Fibroblast of lung (primary cell): ENCODE data around the gene CALM3. TPM values are rescaled to one million over a fixed set of nuclear protein-coding genes. Genes with fewer than 3 reads are reported as not detected.

Source experiments
- DNase-seq, 2 donors: peaks; one replicate each; pipeline versions ENCODE4 v3.0.0 to v3.0.0-alpha.2; 2010; ENCODE audit warnings: low read depth in 2 of 2
- H2AFZ ChIP-seq: 2 replicates; pipeline ENCODE4 v1.5.1; 2012; ENCODE audit warnings: low read length, control low read depth, inconsistent platforms
- H3K27ac ChIP-seq: 2 replicates; pipeline ENCODE4 v1.5.1; 2011; ENCODE audit warnings: low read length, control low read depth; ENCODE audit not compliant: insufficient read depth
- H3K27me3 ChIP-seq: 2 replicates; pipeline ENCODE4 v1.5.1; 2011; ENCODE audit warnings: mild to moderate bottlenecking, low read length; ENCODE audit not compliant: control insufficient read depth, insufficient read depth
- H3K36me3 ChIP-seq: 2 replicates; pipeline ENCODE4 v1.5.1; 2011; ENCODE audit warnings: low read length; ENCODE audit not compliant: control insufficient read depth, insufficient read depth
- H3K4me1 ChIP-seq: 2 replicates; pipeline ENCODE4 v1.5.1; 2011; ENCODE audit warnings: low read length; ENCODE audit not compliant: control insufficient read depth, insufficient read depth; ENCODE audit errors: extremely low read depth
- H3K4me2 ChIP-seq: 2 replicates; pipeline ENCODE4 v1.5.1; 2011; ENCODE audit warnings: low read length, control low read depth; ENCODE audit not compliant: insufficient read depth; ENCODE audit errors: extremely low read depth
- H3K4me3 ChIP-seq, 4 experiments: fragments of 200-600 bp in 1 of 4; sonication (generic) in 1 of 4; replicated peaks in 1 of 4; 2 replicates each; pipeline ENCODE4 v1.5.1; 2011 to 2016; ENCODE audit warnings: low read length in 4 of 4, low read depth in 3 of 4, mild to moderate bottlenecking in 3 of 4, control low read depth in 2 of 4, inconsistent platforms in 1 of 4, mixed read lengths in 1 of 4; ENCODE audit not compliant: insufficient read depth in 1 of 4; ENCODE audit errors: control extremely low read depth in 1 of 4
- H3K79me2 ChIP-seq: 2 replicates; pipeline ENCODE4 v1.5.1; 2012; ENCODE audit warnings: mild to moderate bottlenecking, low read length, inconsistent platforms; ENCODE audit not compliant: control insufficient read depth, insufficient read depth
- H3K9ac ChIP-seq: 2 replicates; pipeline ENCODE4 v1.5.1; 2011; ENCODE audit warnings: mild to moderate bottlenecking, low read length, control low read depth; ENCODE audit not compliant: insufficient read depth
- H3K9me3 ChIP-seq: 2 replicates; pipeline ENCODE4 v1.5.1; 2012; ENCODE audit warnings: low read depth, low read length; ENCODE audit not compliant: control insufficient read depth, insufficient read depth
- H4K20me1 ChIP-seq: 2 replicates; pipeline ENCODE4 v1.5.1; 2011; ENCODE audit warnings: low read length; ENCODE audit not compliant: control insufficient read depth, insufficient read depth; ENCODE audit errors: extremely low read depth
- EZH2 ChIP-seq: IDR thresholded peaks from 2 replicates; pipeline ENCODE4 v1.5.1; 2012; ENCODE audit warnings: low read length, control low read depth, mild to moderate bottlenecking; ENCODE audit errors: missing control alignments
- polyA plus RNA-seq, 2 donors: library from polyadenylated mRNA; depleted of rRNA in 1 of 2; stranded (reverse) in 1 of 2; unstranded in 1 of 2; fragments of >200 nt; gene quantifications; 2 replicates each; pipeline ENCODE4 v1.2.1, GENCODE V29; 2011 to 2012; ENCODE audit warnings: missing spikeins in 1 of 2
- total RNA-seq: library from RNA; depleted of rRNA; stranded (reverse); fragments of >200 nt; gene quantifications from 2 replicates; pipeline ENCODE4 v1.2.1, GENCODE V29; 2014
- TF ChIP-seq, protein P1 (sequence below), 2 donors: IDR thresholded peaks in 1 of 2; conservative IDR thresholded peaks in 1 of 2; 1 replicate in 1 of 2; 2 replicates in 1 of 2; pipeline ENCODE4 v1.5.1; 2011 to 2012; ENCODE audit warnings: low read length in 2 of 2, control low read depth in 1 of 2, inconsistent platforms in 1 of 2, low read depth in 1 of 2, mild to moderate bottlenecking in 1 of 2

CALM3 gene
- total and polyA plus RNA-seq, 2 donors (not counting 1 experiment from before 2014, with no cell fraction given) = 160 to 901 TPM

DNA sequence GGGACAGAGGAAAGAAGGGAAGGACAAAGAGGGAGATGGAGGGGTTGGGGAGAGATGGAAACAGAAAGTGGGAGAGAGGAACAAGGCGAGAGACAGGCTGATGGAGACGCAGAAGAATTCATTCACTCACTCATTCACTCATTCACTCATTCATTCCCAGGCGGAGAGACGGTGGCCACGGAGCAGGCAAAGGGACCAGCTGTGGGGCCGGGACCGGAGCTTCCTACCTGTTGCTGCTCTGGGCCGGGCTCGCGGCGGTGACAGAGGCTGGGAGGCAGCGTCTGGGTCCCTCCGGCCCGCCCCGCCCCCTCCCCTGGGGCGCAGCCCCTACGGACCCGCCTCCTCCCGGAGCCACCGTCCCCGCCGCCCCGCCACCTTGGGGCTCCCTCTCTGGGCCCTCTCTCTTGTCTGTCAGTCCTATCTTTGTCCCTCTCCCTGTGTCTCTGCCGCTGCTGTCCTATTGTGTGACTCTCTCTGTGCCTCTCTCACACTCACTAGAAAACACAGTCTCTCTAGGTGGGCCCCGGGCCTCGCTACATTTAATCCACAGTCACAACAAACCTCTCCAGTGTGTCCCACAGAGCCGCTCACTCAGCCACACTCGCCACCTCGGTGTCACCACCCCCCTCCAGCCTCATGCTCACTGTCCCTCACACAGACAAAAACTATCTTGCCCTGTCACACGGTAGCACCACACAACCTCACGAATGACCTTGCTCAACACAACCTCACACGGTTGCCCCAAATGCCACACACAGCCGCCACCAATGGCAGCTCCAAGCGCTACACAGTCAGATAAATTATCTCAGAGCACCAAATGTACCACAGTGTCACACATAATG, 35.0 kb downstream of the CALM3 start, which contains the start of gene GNG8:
Gene GNG8 (minus strand): TSS at position 283 of the 842 bp plus-strand sequence. CDS start 1,520 bp downstream, outside the sequence.
- Histone ChIP-seq H3K4me2 (no peak within 1 kb of the TSS), H3K9me3 (no peaks in the 10 kb centered on the region), H3K36me3 (no peaks in the 10 kb centered on the region), H3K27ac (no peak within 1 kb of the TSS), H2AFZ (no peak within 1 kb of the TSS), H4K20me1 (no peaks in the 10 kb centered on the region), H3K79me2 (no peaks in the 10 kb centered on the region), H3K9ac (no peak within 1 kb of the TSS), H3K4me3 (no peak within 1 kb of the TSS), H3K27me3 (peaks cover 2% of the 10 kb centered on the region), H3K4me1 (peaks cover 17% of the 10 kb centered on the region)
- DNase-seq = no peak
- no peak for TF ChIP-seq EZH2
- TF ChIP-seq, protein P1, sequence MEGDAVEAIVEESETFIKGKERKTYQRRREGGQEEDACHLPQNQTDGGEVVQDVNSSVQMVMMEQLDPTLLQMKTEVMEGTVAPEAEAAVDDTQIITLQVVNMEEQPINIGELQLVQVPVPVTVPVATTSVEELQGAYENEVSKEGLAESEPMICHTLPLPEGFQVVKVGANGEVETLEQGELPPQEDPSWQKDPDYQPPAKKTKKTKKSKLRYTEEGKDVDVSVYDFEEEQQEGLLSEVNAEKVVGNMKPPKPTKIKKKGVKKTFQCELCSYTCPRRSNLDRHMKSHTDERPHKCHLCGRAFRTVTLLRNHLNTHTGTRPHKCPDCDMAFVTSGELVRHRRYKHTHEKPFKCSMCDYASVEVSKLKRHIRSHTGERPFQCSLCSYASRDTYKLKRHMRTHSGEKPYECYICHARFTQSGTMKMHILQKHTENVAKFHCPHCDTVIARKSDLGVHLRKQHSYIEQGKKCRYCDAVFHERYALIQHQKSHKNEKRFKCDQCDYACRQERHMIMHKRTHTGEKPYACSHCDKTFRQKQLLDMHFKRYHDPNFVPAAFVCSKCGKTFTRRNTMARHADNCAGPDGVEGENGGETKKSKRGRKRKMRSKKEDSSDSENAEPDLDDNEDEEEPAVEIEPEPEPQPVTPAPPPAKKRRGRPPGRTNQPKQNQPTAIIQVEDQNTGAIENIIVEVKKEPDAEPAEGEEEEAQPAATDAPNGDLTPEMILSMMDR (conservative IDR thresholded peaks at IDR 0.05 in 1 of 2, IDR thresholded peaks at IDR 0.05 in 1 of 2; ENCODE audit: low read depth in 1 of 2, low read length in 2 of 2) = no peak

DNA sequence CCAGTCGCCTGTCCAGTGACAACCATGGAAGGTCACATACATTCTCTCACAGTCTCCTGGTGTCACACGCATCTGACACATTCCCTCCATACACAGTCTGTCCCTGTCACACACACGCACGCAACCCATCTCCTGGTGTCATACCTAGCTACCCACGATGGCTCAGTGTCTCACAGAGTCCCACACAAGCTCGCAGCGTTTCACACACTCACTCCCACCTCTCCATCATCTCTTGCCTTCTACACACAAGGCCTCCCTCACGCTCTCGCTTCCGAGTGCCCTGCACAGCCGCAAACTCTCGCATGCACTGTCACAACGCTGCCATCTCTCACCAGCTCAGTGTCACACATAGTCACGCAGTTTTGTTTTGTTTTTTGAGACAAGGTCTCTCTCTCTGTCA, 36.1 kb downstream of the CALM3 start:
- Histone ChIP-seq H3K4me2 (no peak overlapping the region), H3K79me2 (no peaks in the 10 kb centered on the region), H3K27me3 (peaks cover 2% of the 10 kb centered on the region), H3K4me3 (no peak overlapping the region), H2AFZ (no peak overlapping the region), H3K4me1 (peaks cover 10% of the 10 kb centered on the region), H3K36me3 (no peaks in the 10 kb centered on the region), H3K9me3 (no peaks in the 10 kb centered on the region), H3K27ac (no peak overlapping the region), H4K20me1 (no peaks in the 10 kb centered on the region), H3K9ac (no peak overlapping the region)
- TF ChIP-seq, protein P1 (conservative IDR thresholded peaks at IDR 0.05 in 1 of 2, IDR thresholded peaks at IDR 0.05 in 1 of 2; ENCODE audit: low read depth in 1 of 2, low read length in 2 of 2) = no peak
- peak; percentile 34 for TF ChIP-seq EZH2
- no peak for DNase-seq

DNA sequence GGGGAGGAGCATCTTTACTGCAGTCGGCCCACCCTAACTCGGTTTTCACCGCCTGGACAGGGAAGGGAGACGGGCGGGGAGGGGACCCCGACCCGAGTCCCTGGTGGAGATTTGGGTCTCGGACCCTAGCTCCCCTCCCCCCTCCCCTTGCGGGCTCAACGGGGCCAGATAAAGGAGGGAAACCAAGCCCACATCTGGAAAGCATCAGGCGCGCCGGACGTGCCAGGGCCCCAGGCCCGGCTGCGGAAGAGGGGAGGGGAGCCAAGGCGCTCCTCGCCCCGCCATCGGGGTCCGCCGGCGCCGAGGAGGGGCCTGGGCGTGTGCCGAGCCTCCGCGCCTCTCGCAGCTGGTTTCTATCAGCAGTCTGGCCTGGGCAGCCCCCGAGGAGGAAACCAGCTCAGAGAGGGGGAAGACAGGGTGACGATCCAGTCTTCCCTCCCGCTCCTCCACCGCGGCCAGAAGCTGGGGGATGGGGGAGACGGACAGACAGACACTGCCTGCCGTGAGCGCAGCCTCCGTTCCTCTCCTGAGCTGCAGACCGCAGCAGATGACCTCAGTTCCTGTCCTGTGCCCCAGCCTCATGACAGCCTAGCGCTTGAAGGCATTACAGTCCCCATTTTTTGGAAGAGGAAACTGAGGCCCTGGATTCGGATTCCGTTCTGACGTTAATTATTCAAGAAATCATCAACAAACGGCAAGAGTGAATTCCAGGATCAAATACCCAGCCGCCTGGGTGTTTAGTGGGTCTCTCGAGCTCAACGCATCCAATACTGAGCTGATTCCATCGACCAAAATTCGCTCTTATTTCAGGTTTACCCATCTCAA, 38.4 kb downstream of the CALM3 start:
- Histone ChIP-seq H4K20me1 (no peaks in the 10 kb centered on the region), H2AFZ (peak overlapping the region; percentile 17), H3K4me1 (peaks cover 10% of the 10 kb centered on the region), H3K27me3 (peaks cover 2% of the 10 kb centered on the region), H3K4me2 (peak overlapping the region; percentile 75), H3K4me3 (peak overlapping the region; percentile 35 to 60 (median 46)), H3K27ac (peak overlapping the region; percentile 36), H3K79me2 (no peaks in the 10 kb centered on the region), H3K36me3 (no peaks in the 10 kb centered on the region), H3K9ac (peak overlapping the region; percentile 25), H3K9me3 (no peaks in the 10 kb centered on the region)
- TF ChIP-seq, protein P1 (conservative IDR thresholded peaks at IDR 0.05 in 1 of 2, IDR thresholded peaks at IDR 0.05 in 1 of 2; ENCODE audit: low read depth in 1 of 2, low read length in 2 of 2) = no peak
- TF ChIP-seq EZH2 = no peak
- DNase-seq = peak; percentile 51 to 65
